Measurements from ENCODE around the gene PROB1.

Gene PROB1

DNA sequence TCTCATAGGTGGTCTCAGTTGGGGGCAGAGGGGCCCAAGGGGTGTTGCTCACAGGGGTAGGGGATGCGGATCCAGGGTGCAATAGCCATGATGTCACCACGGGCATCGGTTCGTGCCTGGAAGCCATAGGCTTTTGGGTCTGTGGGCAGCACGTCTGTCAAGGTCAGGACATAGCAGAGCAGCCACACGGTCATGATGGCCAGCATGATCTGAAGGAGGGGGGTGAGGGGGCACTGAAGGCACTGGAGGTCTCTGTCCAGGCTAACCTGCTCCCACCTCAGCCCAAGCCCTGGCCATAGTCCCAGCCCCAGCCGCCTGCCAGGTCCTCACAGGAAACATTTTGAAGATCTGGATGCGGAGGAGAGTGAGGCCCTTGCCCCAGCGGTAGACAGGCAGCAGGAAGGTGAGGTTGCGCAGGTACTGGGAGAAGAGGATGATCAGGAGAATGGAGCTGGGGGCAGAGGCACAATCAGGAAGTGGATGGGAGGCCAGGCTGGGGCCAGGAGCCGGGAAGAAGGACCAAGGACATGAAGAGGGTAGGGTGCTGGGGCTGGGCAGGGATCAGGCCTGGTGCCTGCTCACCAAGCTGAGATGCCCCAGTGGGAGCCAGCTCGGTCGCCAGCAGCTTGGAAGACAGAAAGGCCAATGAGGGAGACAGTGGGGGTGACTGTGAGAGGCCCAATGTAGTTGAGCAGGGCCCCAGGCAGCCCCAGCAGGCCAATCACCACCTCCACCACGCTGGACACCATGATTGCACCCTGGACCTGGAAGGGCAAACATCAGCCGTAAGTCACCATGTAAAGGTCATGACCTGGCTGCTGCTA lies 15.1 kb downstream of the PROB1 start:
- H3K18ac ChIP-seq (ENCODE audit: low read depth in 1 of 2, low read length in 2 of 2) = no peak overlapping the region
- no peaks in the 10 kb centered on the region for H3K79me1 ChIP-seq (replicated peaks; ENCODE audit: low read length, poor library complexity, severe bottlenecking)
- no peak overlapping the region for H2AK5ac ChIP-seq (ENCODE audit: low read length, severe bottlenecking)
- no peak overlapping the region for H3K4me2 ChIP-seq (ENCODE audit: low read length, poor library complexity, severe bottlenecking)
- peaks cover 32% of the 10 kb centered on the region for H3K4me1 ChIP-seq (ENCODE audit: control insufficient read depth, insufficient read depth, low read depth, low read length)
- H2BK15ac ChIP-seq (ENCODE audit: low read depth, poor library complexity, severe bottlenecking) = no peak overlapping the region
- H2AFZ ChIP-seq (ENCODE audit: low read depth, low read length) = no peak overlapping the region
- H4K91ac ChIP-seq (ENCODE audit: low read length) = no peak overlapping the region
- WGBS = 91% methylated on average over 15 of the region's 15 CpGs
- H2BK12ac ChIP-seq (ENCODE audit: low read length in 2 of 2) = no peak overlapping the region
- no peak overlapping the region for H3K9ac ChIP-seq (ENCODE audit: low read length)
- no peaks in the 10 kb centered on the region for H3K27me3 ChIP-seq (ENCODE audit: control insufficient read depth in 1 of 2, insufficient read depth in 1 of 2, low read length in 2 of 2)
- no peak overlapping the region for H4K8ac ChIP-seq (ENCODE audit: low read length)
- no peak overlapping the region for H3K4me3 ChIP-seq (ENCODE audit: insufficient read depth in 1 of 2, low read depth in 1 of 2, low read length in 2 of 2)
- no peak overlapping the region for H3K14ac ChIP-seq (ENCODE audit: low read length in 2 of 2)
- DNase-seq = no peak
- no peak overlapping the region for H3K23ac ChIP-seq (ENCODE audit: low read length in 2 of 2)
- H3K27ac ChIP-seq (ENCODE audit: low read length, poor library complexity, severe bottlenecking) = no peak overlapping the region
- H3K4ac ChIP-seq (ENCODE audit: low read depth in 1 of 2, low read length in 2 of 2) = no peak overlapping the region
- no peak overlapping the region for H2BK120ac ChIP-seq (ENCODE audit: low read depth, low read length)
- H2BK5ac ChIP-seq (ENCODE audit: low read depth, low read length, poor library complexity, severe bottlenecking) = no peak overlapping the region
- H3K36me3 ChIP-seq (ENCODE audit: control insufficient read depth in 1 of 2, insufficient read depth in 2 of 2, low read depth in 1 of 2, low read length in 2 of 2) = peaks cover 8 to 20% of the 10 kb centered on the region in 2 experiments
- no peaks in the 10 kb centered on the region for H3K9me3 ChIP-seq (ENCODE audit: control insufficient read depth, low read length)

DNA sequence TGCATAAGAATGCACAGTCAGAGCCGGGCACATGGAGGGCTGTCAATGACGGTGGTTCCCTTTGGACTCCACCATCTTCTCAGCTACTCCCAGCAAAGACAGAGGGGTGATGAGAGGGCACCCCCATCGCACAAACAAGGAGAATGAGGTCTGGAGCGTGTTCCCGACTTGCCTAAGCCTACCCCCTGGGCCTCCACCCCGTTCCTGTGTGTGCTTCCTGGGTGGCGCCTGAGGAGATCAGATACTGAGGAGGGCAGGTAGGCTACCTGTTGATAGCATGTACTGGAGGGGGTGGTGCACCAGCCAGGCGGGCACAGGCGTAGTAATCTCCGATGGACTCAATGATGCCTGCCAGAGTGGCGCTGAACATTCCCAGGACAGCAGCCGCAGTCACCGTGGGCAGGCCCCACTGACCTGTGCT lies 16.0 kb downstream of the PROB1 start:
- no peak overlapping the region for H3K18ac ChIP-seq (ENCODE audit: low read depth in 1 of 2, low read length in 2 of 2)
- H3K36me3 ChIP-seq (ENCODE audit: control insufficient read depth in 1 of 2, insufficient read depth in 2 of 2, low read depth in 1 of 2, low read length in 2 of 2) = peaks cover 14 to 25% of the 10 kb centered on the region in 2 experiments
- no peak for DNase-seq
- H3K14ac ChIP-seq (ENCODE audit: low read length in 2 of 2) = no peak overlapping the region
- H3K4me2 ChIP-seq (ENCODE audit: low read length, poor library complexity, severe bottlenecking) = no peak overlapping the region
- no peak overlapping the region for H3K27ac ChIP-seq (ENCODE audit: low read length, poor library complexity, severe bottlenecking)
- H3K9me3 ChIP-seq (ENCODE audit: control insufficient read depth, low read length) = no peaks in the 10 kb centered on the region
- H2BK5ac ChIP-seq (ENCODE audit: low read depth, low read length, poor library complexity, severe bottlenecking) = no peak overlapping the region
- no peak overlapping the region for H2AK5ac ChIP-seq (ENCODE audit: low read length, severe bottlenecking)
- no peak overlapping the region for H2BK15ac ChIP-seq (ENCODE audit: low read depth, poor library complexity, severe bottlenecking)
- H3K4me3 ChIP-seq (ENCODE audit: insufficient read depth in 1 of 2, low read depth in 1 of 2, low read length in 2 of 2) = no peak overlapping the region
- no peak overlapping the region for H3K4ac ChIP-seq (ENCODE audit: low read depth in 1 of 2, low read length in 2 of 2)
- peak overlapping the region in 1 of 2 experiments; percentile 3 for H2BK12ac ChIP-seq (ENCODE audit: low read length in 2 of 2)
- H4K8ac ChIP-seq (ENCODE audit: low read length) = no peak overlapping the region
- WGBS = 93% methylated on average over 13 of the region's 13 CpGs
- no peak overlapping the region for H2BK120ac ChIP-seq (ENCODE audit: low read depth, low read length)
- H2AFZ ChIP-seq (ENCODE audit: low read depth, low read length) = no peak overlapping the region
- H3K27me3 ChIP-seq (ENCODE audit: control insufficient read depth in 1 of 2, insufficient read depth in 1 of 2, low read length in 2 of 2) = no peaks in the 10 kb centered on the region
- peaks cover 28% of the 10 kb centered on the region for H3K4me1 ChIP-seq (ENCODE audit: control insufficient read depth, insufficient read depth, low read depth, low read length)
- H4K91ac ChIP-seq (ENCODE audit: low read length) = peak overlapping the region; percentile 5
- H3K23ac ChIP-seq (ENCODE audit: low read length in 2 of 2) = no peak overlapping the region
- no peaks in the 10 kb centered on the region for H3K79me1 ChIP-seq (replicated peaks; ENCODE audit: low read length, poor library complexity, severe bottlenecking)
- no peak overlapping the region for H3K9ac ChIP-seq (ENCODE audit: low read length)

DNA sequence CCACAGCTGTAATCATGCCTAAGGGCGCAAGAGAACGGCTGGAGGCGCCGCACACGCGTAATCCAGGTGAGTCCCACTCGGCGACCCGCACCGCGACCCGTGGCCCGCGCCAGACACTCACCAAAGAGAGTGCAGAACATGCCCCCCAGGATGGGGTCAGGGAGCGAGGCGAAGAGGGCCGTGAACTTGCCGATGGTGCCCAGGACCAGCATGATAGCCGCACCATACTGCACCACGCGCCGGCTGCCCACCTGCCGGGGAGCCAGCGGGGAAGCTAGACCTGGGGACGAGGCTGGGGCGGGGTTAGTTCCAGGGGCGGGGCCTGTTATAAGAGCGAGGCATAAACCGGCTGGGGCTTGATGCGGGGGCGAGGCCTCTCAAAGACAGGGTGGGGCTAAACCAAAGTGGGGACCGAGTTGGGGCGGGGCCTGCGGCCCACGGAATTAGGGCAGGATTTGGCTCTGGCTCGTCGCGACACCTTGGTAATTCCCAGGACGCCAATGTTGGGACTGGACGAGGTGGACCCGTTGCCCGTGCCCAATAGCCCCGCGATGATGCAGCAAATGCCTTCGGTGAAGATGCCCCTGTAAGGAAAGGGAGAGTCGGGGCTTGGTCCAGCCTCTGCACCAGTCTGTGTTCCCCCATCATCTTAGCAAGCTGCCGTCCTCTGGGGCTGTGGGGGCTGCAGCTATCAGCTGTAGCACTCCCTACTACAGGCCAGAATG lies 16.6 kb downstream of the PROB1 start:
- Histone ChIP-seq H2BK120ac (ENCODE audit: low read depth, low read length) (no peak overlapping the region), H4K91ac (ENCODE audit: low read length) (no peak overlapping the region), H4K8ac (ENCODE audit: low read length) (no peak overlapping the region), H3K9ac (ENCODE audit: low read length) (no peak overlapping the region), H2BK15ac (ENCODE audit: low read depth, poor library complexity, severe bottlenecking) (no peak overlapping the region), H3K23ac (ENCODE audit: low read length in 2 of 2) (no peak overlapping the region), H2BK5ac (ENCODE audit: low read depth, low read length, poor library complexity, severe bottlenecking) (no peak overlapping the region), H3K18ac (ENCODE audit: low read depth in 1 of 2, low read length in 2 of 2) (no peak overlapping the region), H3K9me3 (ENCODE audit: control insufficient read depth, low read length) (no peaks in the 10 kb centered on the region), H2BK12ac (ENCODE audit: low read length in 2 of 2) (no peak overlapping the region), H2AK5ac (ENCODE audit: low read length, severe bottlenecking) (no peak overlapping the region), H2AFZ (ENCODE audit: low read depth, low read length) (no peak overlapping the region), H3K4me1 (ENCODE audit: control insufficient read depth, insufficient read depth, low read depth, low read length) (peaks cover 22% of the 10 kb centered on the region), H3K14ac (ENCODE audit: low read length in 2 of 2) (no peak overlapping the region), H3K27ac (ENCODE audit: low read length, poor library complexity, severe bottlenecking) (no peak overlapping the region), H3K4me3 (ENCODE audit: insufficient read depth in 1 of 2, low read depth in 1 of 2, low read length in 2 of 2) (no peak overlapping the region), H3K4ac (ENCODE audit: low read depth in 1 of 2, low read length in 2 of 2) (no peak overlapping the region), H3K4me2 (ENCODE audit: low read length, poor library complexity, severe bottlenecking) (no peak overlapping the region), H3K27me3 (ENCODE audit: control insufficient read depth in 1 of 2, insufficient read depth in 1 of 2, low read length in 2 of 2) (no peaks in the 10 kb centered on the region), H3K36me3 (ENCODE audit: control insufficient read depth in 1 of 2, insufficient read depth in 2 of 2, low read depth in 1 of 2, low read length in 2 of 2) (peaks cover 18 to 32% of the 10 kb centered on the region in 2 experiments), H3K79me1 (replicated peaks; ENCODE audit: low read length, poor library complexity, severe bottlenecking) (no peaks in the 10 kb centered on the region)
- WGBS = 85% methylated on average over 47 of the region's 47 CpGs
- DNase-seq = no peak

DNA sequence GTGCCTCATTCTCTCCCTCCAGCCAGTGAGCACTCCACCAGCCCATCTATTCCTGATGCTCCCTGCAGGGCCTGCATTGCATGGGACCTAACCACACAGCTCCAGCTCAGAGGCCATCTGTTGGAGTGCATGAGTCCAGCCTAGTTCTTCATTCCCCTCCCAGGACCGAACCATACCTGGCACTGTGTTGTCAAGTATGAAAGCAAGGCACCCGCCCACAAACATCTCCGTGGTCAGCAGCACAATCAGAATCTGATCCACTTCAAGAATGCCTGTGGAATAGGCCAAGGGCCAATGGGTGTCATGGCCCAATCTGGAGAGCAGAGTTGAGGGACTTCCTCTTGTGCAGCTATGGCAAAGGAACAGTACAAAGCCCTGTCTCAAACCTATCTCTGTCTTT lies 17.7 kb downstream of the PROB1 start:
- WGBS = 98% methylated on average over 3 of the region's 3 CpGs
- no peak overlapping the region for H3K18ac ChIP-seq (ENCODE audit: low read depth in 1 of 2, low read length in 2 of 2)

More for the DNA sequence above, 17.7 kb downstream of the PROB1 start:
- peaks cover 15% of the 10 kb centered on the region for H3K4me1 ChIP-seq (ENCODE audit: control insufficient read depth, insufficient read depth, low read depth, low read length)
- no peak overlapping the region for H2BK5ac ChIP-seq (ENCODE audit: low read depth, low read length, poor library complexity, severe bottlenecking)
- no peaks in the 10 kb centered on the region for H3K27me3 ChIP-seq (ENCODE audit: control insufficient read depth in 1 of 2, insufficient read depth in 1 of 2, low read length in 2 of 2)
- H3K4me2 ChIP-seq (ENCODE audit: low read length, poor library complexity, severe bottlenecking) = no peak overlapping the region
- no peak overlapping the region for H2BK12ac ChIP-seq (ENCODE audit: low read length in 2 of 2)
- H3K4ac ChIP-seq (ENCODE audit: low read depth in 1 of 2, low read length in 2 of 2) = no peak overlapping the region
- no peak for DNase-seq
- H2AK5ac ChIP-seq (ENCODE audit: low read length, severe bottlenecking) = no peak overlapping the region
- H4K8ac ChIP-seq (ENCODE audit: low read length) = no peak overlapping the region
- no peak overlapping the region for H3K27ac ChIP-seq (ENCODE audit: low read length, poor library complexity, severe bottlenecking)
- no peak overlapping the region for H3K14ac ChIP-seq (ENCODE audit: low read length in 2 of 2)
- no peak overlapping the region for H2AFZ ChIP-seq (ENCODE audit: low read depth, low read length)
- H3K9ac ChIP-seq (ENCODE audit: low read length) = no peak overlapping the region
- no peak overlapping the region for H2BK15ac ChIP-seq (ENCODE audit: low read depth, poor library complexity, severe bottlenecking)
- no peak overlapping the region for H4K91ac ChIP-seq (ENCODE audit: low read length)
- no peak overlapping the region for H2BK120ac ChIP-seq (ENCODE audit: low read depth, low read length)
- H3K4me3 ChIP-seq (ENCODE audit: insufficient read depth in 1 of 2, low read depth in 1 of 2, low read length in 2 of 2) = no peak overlapping the region
- H3K36me3 ChIP-seq (ENCODE audit: control insufficient read depth in 1 of 2, insufficient read depth in 2 of 2, low read depth in 1 of 2, low read length in 2 of 2) = peaks cover 25 to 34% of the 10 kb centered on the region in 2 experiments
- no peak overlapping the region for H3K23ac ChIP-seq (ENCODE audit: low read length in 2 of 2)
- H3K9me3 ChIP-seq (ENCODE audit: control insufficient read depth, low read length) = no peaks in the 10 kb centered on the region
- no peaks in the 10 kb centered on the region for H3K79me1 ChIP-seq (replicated peaks; ENCODE audit: low read length, poor library complexity, severe bottlenecking)

Data from mesenchymal stem cell (in vitro differentiated cells and primary cell).